Stimulated activated CD4-positive, alpha-beta T cell treated with anti-CD3 and anti-CD28 coated beads, Interleukin-1b, Interleukin-23, amount 100 ng/mL, for 4 hours (primary cell): ENCODE measurements around the gene BABAM2.
"Not testable (repeated sequence)": the region's sequence is repeated elsewhere in the genome, so short reads cannot be mapped to it uniquely, and the experiment has no call there.

Experiments
- DNase-seq, 2 donors: peaks; one replicate each; pipeline ENCODE4 v3.0.0-alpha.2; 2020; ENCODE audit warnings: low read depth in 2 of 2

The BABAM2 gene

GRCh38 chr2:27890146-27890923, at the start of gene BABAM2, which contains the start of gene RBKS:
BABAM2 (plus strand) TSS chr2:27890729; CDS start chr2:27894557, 3,828 bp downstream.
RBKS (minus strand) TSS chr2:27890387; CDS start chr2:27890345, 42 bp downstream.
- peak; percentile 87 to 89 for DNase-seq

- no peak for DNase-seq
Observed at GRCh38 chr2:27842894-27843293, 47.6 kb upstream of the BABAM2 start.

GRCh38 chr2:27843992-27844391, 46.5 kb upstream of the BABAM2 start:
- no peak for DNase-seq

GRCh38 chr2:27844821-27845255, 45.7 kb upstream of the BABAM2 start:
- DNase-seq, result no peak

GRCh38 chr2:27847333-27847732, 43.2 kb upstream of the BABAM2 start:
- no peak for DNase-seq

GRCh38 chr2:27849558-27850205, 40.8 kb upstream of the BABAM2 start:
- DNase-seq, result no peak

GRCh38 chr2:27852691-27853090, 37.8 kb upstream of the BABAM2 start:
- DNase-seq, result no peak

GRCh38 chr2:27854229-27854862, 36.2 kb upstream of the BABAM2 start:
- no peak for DNase-seq

- DNase-seq, result no peak
Observed at GRCh38 chr2:27855476-27855875, 35.1 kb upstream of the BABAM2 start.

GRCh38 chr2:27856386-27856785, 34.1 kb upstream of the BABAM2 start:
- DNase-seq, result no peak

GRCh38 chr2:27856956-27857355, 33.6 kb upstream of the BABAM2 start:
- DNase-seq, result no peak

GRCh38 chr2:27857417-27858172, 32.9 kb upstream of the BABAM2 start:
- DNase-seq, result no peak

- DNase-seq, result no peak
Observed at GRCh38 chr2:27860111-27860510, 30.4 kb upstream of the BABAM2 start.

- DNase-seq, result no peak
Observed at GRCh38 chr2:27863146-27863545, 27.4 kb upstream of the BABAM2 start.

- DNase-seq, result not testable (repeated sequence)
Observed at GRCh38 chr2:27863955-27864354, 26.6 kb upstream of the BABAM2 start.

- DNase-seq, result no peak
Observed at GRCh38 chr2:27866237-27866636, 24.3 kb upstream of the BABAM2 start.

GRCh38 chr2:27869763-27870162, 20.8 kb upstream of the BABAM2 start:
- no peak for DNase-seq

GRCh38 chr2:27870724-27871123, 19.8 kb upstream of the BABAM2 start:
- no peak for DNase-seq

- DNase-seq, result no peak
Observed at GRCh38 chr2:27871802-27872201, 18.7 kb upstream of the BABAM2 start.

- no peak for DNase-seq
Observed at GRCh38 chr2:27873091-27873490, 17.4 kb upstream of the BABAM2 start.

GRCh38 chr2:27875089-27875881, 15.2 kb upstream of the BABAM2 start:
- DNase-seq, result no peak
